Activated B cell treated with CpG ODN at 0.5 μM for 24 hours (primary cell): ENCODE results near the gene ZFR2. TPM values are rescaled to one million over a fixed set of nuclear protein-coding genes. Genes with fewer than 3 reads are reported as not detected.

Experiments
- ATAC-seq: fragments of 200-7000 bp; cut with Tn5 transposase; one replicate; pipeline ENCODE4 v1.10.0; 2021; ENCODE audit warnings: low read depth, mild to moderate bottlenecking, moderate library complexity
- CTCF ChIA-PET: fragments of 350-600 bp; sonication (Branson Sonifier 250); formaldehyde crosslinking; loops from one replicate; lab custom pipeline; 2021; ENCODE audit warnings: antibody characterized with exemption; lab: Charles Lee
- POLR2A ChIA-PET: fragments of 350-600 bp; sonication (Branson Sonifier 250); formaldehyde crosslinking; loops from one replicate; lab custom pipeline; 2021; ENCODE audit warnings: antibody characterized with exemption; lab: Charles Lee
- DNase-seq: peaks from one replicate; pipeline ENCODE4 v3.0.0; 2022
- H3K27ac Mint-ChIP-seq: one replicate; pipeline ENCODE4 v1.8.0; 2020; ENCODE audit warnings: mixed read lengths
- H3K27me3 Mint-ChIP-seq: one replicate; pipeline ENCODE4 v1.8.0; 2021; ENCODE audit warnings: mixed read lengths
- H3K36me3 Mint-ChIP-seq: one replicate; pipeline ENCODE4 v1.8.0; 2021; ENCODE audit warnings: low read depth, mixed read lengths
- H3K4me1 Mint-ChIP-seq: one replicate; pipeline ENCODE4 v1.8.0; 2021; ENCODE audit warnings: mixed read lengths
- H3K4me3 Mint-ChIP-seq: one replicate; pipeline ENCODE4 v1.8.0; 2020; ENCODE audit warnings: mild to moderate bottlenecking, mixed read lengths
- H3K9me3 Mint-ChIP-seq: one replicate; pipeline ENCODE4 v1.8.0; 2020; ENCODE audit warnings: mixed read lengths
- CTCF ChIP-seq: fragments of 200-600 bp; IDR thresholded peaks from one replicate; pipeline ENCODE4 v1.8.0; 2022; ENCODE audit warnings: antibody characterized with exemption, mild to moderate bottlenecking
- intact Hi-C: fragments of 100-400 bp; cut with micrococcal nuclease; formaldehyde crosslinking; loops from one replicate; pipeline ENCODE4 v1.15.1; 2024
- total RNA-seq: library from RNA; stranded (reverse); gene quantifications from 2 replicates; pipeline ENCODE4 v1.2.3, GENCODE V29; 2022

The ZFR2 gene
- total RNA-seq, 1 donor from 2014 or later: 0.31 TPM

- H3K27me3 Mint-ChIP-seq: no peaks in the 10 kb centered on the region
- intact Hi-C loops: no loop called here
- no peaks in the 10 kb centered on the region for H3K36me3 Mint-ChIP-seq
- no peak overlapping the region for H3K4me3 Mint-ChIP-seq
- ATAC-seq (no peak), DNase-seq (no peak)
- no peaks in the 10 kb centered on the region for H3K9me3 Mint-ChIP-seq
- no peak for TF ChIP-seq CTCF
- CTCF ChIA-PET: no interaction called here
- POLR2A ChIA-PET: no interaction called here
- H3K27ac Mint-ChIP-seq: no peak overlapping the region
- no peaks in the 10 kb centered on the region for H3K4me1 Mint-ChIP-seq
These were observed 38.9 kb upstream of the ZFR2 start for GRCh38 chr19:3907626-3908265.

- ATAC-seq (no peak), DNase-seq (no peak)
- no peaks in the 10 kb centered on the region for H3K9me3 Mint-ChIP-seq
- H3K4me3 Mint-ChIP-seq: no peak overlapping the region
- H3K27ac Mint-ChIP-seq: no peak overlapping the region
- CTCF ChIA-PET: no interaction called here
- no peaks in the 10 kb centered on the region for H3K4me1 Mint-ChIP-seq
- intact Hi-C loops: no loop called here
- POLR2A ChIA-PET: no interaction called here
- TF ChIP-seq CTCF: no peak
- H3K27me3 Mint-ChIP-seq: peaks cover 9% of the 10 kb centered on the region
- no peaks in the 10 kb centered on the region for H3K36me3 Mint-ChIP-seq
These were observed 35.4 kb upstream of the ZFR2 start for GRCh38 chr19:3904233-3904632.

GRCh38 chr19:3902317-3902973 is 33.6 kb upstream of the ZFR2 start:
- Mint-ChIP-seq H3K36me3 (no peaks in the 10 kb centered on the region), H3K4me3 (no peak overlapping the region), H3K4me1 (no peaks in the 10 kb centered on the region), H3K27me3 (peaks cover 9% of the 10 kb centered on the region), H3K9me3 (peaks cover 2% of the 10 kb centered on the region), H3K27ac (no peak overlapping the region)
- intact Hi-C loops: no loop called here
- DNase-seq (no peak), ATAC-seq (no peak)
- CTCF ChIA-PET: no interaction called here
- POLR2A ChIA-PET: no interaction called here
- TF ChIP-seq CTCF: no peak

- ATAC-seq: no peak
- POLR2A ChIA-PET: no interaction called here
- TF ChIP-seq CTCF: no peak
- Mint-ChIP-seq H3K4me3 (no peak overlapping the region), H3K36me3 (no peaks in the 10 kb centered on the region), H3K9me3 (peaks cover 2% of the 10 kb centered on the region), H3K27ac (no peak overlapping the region), H3K27me3 (peaks cover 11% of the 10 kb centered on the region), H3K4me1 (no peaks in the 10 kb centered on the region)
- intact Hi-C loops: no loop called here
- DNase-seq: no peak
- CTCF ChIA-PET: no interaction called here
These were observed 30.9 kb upstream of the ZFR2 start for GRCh38 chr19:3899531-3900294.

GRCh38 chr19:3898426-3898825 is 29.6 kb upstream of the ZFR2 start:
- no peak overlapping the region for H3K27ac Mint-ChIP-seq
- DNase-seq: no peak
- no peak for ATAC-seq
- H3K4me1 Mint-ChIP-seq: no peaks in the 10 kb centered on the region
- no peak overlapping the region for H3K4me3 Mint-ChIP-seq
- ChIA-PET POLR2A (no interaction called here), CTCF (no interaction called here)
- intact Hi-C loops: no loop called here
- peaks cover 13% of the 10 kb centered on the region for H3K27me3 Mint-ChIP-seq
- H3K36me3 Mint-ChIP-seq: no peaks in the 10 kb centered on the region
- H3K9me3 Mint-ChIP-seq: peaks cover 2% of the 10 kb centered on the region
- TF ChIP-seq CTCF: no peak
